Left lobe of liver (tissue), 2 donors: Measurements from ENCODE around the gene TPCN2. TPM values are rescaled to one million over a fixed set of nuclear protein-coding genes. Genes with fewer than 3 reads are reported as not detected.
A peak's percentile ranks its signal among the peaks of the same experiment; 100 is the strongest.
"Not testable (repeated sequence)": the region's sequence is repeated elsewhere in the genome, so short reads cannot be mapped to it uniquely, and the experiment has no call there.

Experiments
- ATAC-seq: fragments of 200-7000 bp; cut with Tn5 transposase; one replicate; pipeline ENCODE4 v1.9.1; 2020; ENCODE audit warnings: mild to moderate bottlenecking, moderate library complexity
- DNase-seq: peaks from one replicate; pipeline ENCODE4 v3.0.0-alpha.2; 2020; ENCODE audit warnings: low spot score
- total RNA-seq: library from RNA; stranded (reverse); gene quantifications from one replicate; pipeline ENCODE4 v1.2.1, GENCODE V29; 2021
- donor health status: DM: no; HTN: no; CAD: no; lungs with moderate emphysema.
- donor health status: DM: no; HTN: yes; CAD: no.

Gene TPCN2
- total RNA-seq, 1 donor from 2014 or later, result 35.0 TPM

- DNase-seq (no peak), ATAC-seq (no peak)
Observed at GRCh38 chr11:69067200-69067599, 18.5 kb downstream of the TPCN2 start.

- ATAC-seq (no peak), DNase-seq (no peak)
Observed at GRCh38 chr11:69071086-69071800, 22.5 kb downstream of the TPCN2 start.

GRCh38 chr11:69071956-69072355, 23.2 kb downstream of the TPCN2 start:
- DNase-seq (no peak), ATAC-seq (peak; percentile 9)

GRCh38 chr11:69073469-69073868, 24.7 kb downstream of the TPCN2 start:
- ATAC-seq (peak; percentile 9), DNase-seq (no peak)

GRCh38 chr11:69074375-69075140, 25.8 kb downstream of the TPCN2 start:
- DNase-seq, result no peak
- ATAC-seq, result no peak

- DNase-seq, result no peak
- ATAC-seq, result no peak
Observed at GRCh38 chr11:69075421-69076128, 26.8 kb downstream of the TPCN2 start.

- ATAC-seq (no peak), DNase-seq (no peak)
Observed at GRCh38 chr11:69076129-69076791, 27.5 kb downstream of the TPCN2 start.

GRCh38 chr11:69076977-69077376, 28.2 kb downstream of the TPCN2 start:
- not testable (repeated sequence) for ATAC-seq, DNase-seq

- no peak for ATAC-seq
- DNase-seq, result no peak
Observed at GRCh38 chr11:69078508-69078907, 29.8 kb downstream of the TPCN2 start.

GRCh38 chr11:69078930-69079605, 30.3 kb downstream of the TPCN2 start:
- no peak for ATAC-seq
- DNase-seq, result no peak

GRCh38 chr11:69079661-69080256, 31.0 kb downstream of the TPCN2 start:
- DNase-seq (no peak), ATAC-seq (no peak)

GRCh38 chr11:69080257-69080995, 31.7 kb downstream of the TPCN2 start:
- ATAC-seq (no peak), DNase-seq (no peak)

GRCh38 chr11:69081180-69081579, 32.4 kb downstream of the TPCN2 start:
- DNase-seq, result no peak
- ATAC-seq, result no peak

- ATAC-seq (no peak), DNase-seq (no peak)
Observed at GRCh38 chr11:69083531-69084247, 35.0 kb downstream of the TPCN2 start.

GRCh38 chr11:69084371-69084770, 35.6 kb downstream of the TPCN2 start:
- no peak for DNase-seq
- no peak for ATAC-seq

GRCh38 chr11:69085490-69086095, 36.9 kb downstream of the TPCN2 start:
- DNase-seq, result no peak
- no peak for ATAC-seq

- no peak for ATAC-seq
- DNase-seq, result no peak
Observed at GRCh38 chr11:69086152-69087132, 37.7 kb downstream of the TPCN2 start.
